NCI-H524 treated with DMSO at 0.1 percent for 48 hours (cell line): ENCODE results near the gene GPC1.

Experiments
- DNase-seq: peaks from one replicate; lab custom pipeline; 2025; lab: John Stamatoyannopoulos, UW

The GPC1 gene

GRCh38 chr2:240500561-240501423, 65.3 kb downstream of the GPC1 start:
- DNase-seq = no peak

DNA sequence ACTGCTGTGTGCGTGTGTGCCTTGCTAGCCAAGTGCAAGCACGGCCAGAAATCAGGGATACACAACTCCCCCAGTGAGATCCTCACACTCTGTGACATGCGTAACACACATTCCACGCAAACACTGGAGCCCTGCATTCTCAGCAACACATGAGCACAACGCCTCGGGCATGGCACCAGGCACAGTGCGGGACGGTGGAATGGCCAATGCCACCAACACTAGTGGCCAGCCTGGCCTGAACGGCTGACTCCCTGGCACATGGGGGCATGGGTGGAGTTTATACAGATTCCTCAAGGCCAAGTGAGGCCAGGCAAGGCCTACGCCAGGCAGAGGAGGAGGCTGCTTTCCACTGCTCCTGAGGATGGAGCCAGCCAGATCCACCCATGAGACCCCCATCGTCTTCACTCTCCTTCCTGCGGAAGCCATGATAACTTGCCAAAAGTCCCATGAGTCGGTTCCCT, 66.1 kb downstream of the GPC1 start:
- DNase-seq = no peak

- no peak for DNase-seq
Observed at GRCh38 chr2:240502059-240502429, 66.6 kb downstream of the GPC1 start.

DNA sequence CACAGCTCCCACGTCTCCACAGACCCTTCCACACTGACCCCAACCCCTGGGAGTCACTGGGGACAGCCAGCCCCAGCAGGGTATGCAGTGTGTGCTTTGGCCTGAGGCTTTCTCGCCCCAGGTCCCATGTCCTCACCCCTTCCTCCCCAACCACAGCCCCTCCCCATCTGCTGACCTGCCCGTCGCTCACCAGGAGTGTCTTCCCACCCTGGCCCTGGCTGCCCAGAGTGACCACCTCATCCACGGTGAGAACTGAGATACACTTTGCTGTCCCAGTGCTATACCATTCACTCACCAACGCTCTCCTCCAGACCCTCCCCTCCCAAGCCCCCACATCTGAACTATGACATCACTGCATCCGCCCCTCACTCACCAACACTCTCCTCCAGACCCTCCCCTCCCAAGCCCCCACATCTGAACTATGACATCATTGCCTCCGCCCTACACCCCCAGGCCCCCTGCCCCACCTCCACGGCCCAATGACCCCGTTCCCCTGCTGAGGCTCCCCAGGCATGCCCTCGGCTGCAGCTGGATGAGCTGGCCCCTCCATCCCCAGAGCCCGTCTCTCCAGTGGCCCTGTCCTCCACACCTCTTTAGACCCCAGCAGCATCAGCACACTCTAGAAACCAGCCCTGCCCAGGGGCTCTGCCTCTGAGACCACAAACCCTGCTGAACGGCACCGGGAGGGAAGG, 67.1 kb downstream of the GPC1 start:
- DNase-seq = no peak

GRCh38 chr2:240503375-240503774, 67.9 kb downstream of the GPC1 start:
- DNase-seq = no peak

DNA sequence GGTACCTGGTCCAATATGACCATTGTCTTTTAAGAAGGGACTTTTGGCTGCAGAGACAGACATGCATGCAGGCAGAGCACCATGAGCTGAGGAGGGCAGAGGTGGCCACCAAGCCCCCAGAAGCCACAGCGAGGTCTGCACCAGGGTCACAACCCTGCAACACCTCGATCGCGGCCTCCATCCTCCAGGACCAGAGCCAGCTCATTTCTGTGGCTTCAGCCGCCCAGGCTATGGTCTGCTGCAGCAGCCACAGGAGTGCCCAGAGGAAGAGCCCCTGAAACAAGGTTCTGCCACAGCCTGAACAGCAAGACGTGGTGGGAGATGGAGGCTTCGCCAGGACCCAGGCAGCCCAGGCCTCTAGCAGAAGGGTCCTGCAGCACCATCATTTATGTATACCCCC, 68.4 kb downstream of the GPC1 start:
- DNase-seq = no peak

- DNase-seq = no peak
Observed at GRCh38 chr2:240505910-240506309, 70.4 kb downstream of the GPC1 start.

- no peak for DNase-seq
Observed at GRCh38 chr2:240506406-240507059, 71.1 kb downstream of the GPC1 start.

DNA sequence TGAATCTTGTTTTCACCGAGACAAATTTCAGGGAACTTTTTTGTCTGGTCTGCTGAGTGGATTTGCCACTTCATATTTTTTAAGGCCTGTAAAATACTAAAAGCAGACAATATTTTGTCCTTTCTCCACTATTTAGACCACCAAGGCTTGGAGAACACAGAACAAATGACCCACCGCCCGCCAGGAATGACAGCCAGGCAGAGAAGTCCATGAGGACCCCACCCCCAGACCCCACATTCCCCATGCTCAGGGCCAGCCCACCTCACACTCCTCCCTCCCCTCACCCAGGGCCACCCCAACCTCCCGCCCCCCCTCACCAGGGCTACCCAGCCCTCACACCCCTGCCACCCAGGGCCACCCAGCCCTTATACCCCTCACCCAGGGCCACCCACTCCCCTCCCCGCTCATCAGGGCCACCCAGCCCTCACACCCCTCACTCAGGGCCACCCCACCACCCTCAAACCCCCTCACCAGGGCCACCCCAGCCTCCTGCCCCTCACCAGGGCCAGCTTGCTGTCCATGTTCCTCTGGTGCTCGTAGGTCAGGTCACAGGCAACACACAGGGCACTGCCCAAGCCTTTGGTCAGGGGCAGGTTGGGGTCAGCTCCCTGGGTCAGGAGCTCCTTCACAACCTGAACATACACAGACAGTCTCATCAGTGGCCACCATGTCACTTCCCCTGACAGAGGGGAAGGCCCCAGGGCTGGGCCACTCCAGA, 71.8 kb downstream of the GPC1 start:
- DNase-seq = no peak

DNA sequence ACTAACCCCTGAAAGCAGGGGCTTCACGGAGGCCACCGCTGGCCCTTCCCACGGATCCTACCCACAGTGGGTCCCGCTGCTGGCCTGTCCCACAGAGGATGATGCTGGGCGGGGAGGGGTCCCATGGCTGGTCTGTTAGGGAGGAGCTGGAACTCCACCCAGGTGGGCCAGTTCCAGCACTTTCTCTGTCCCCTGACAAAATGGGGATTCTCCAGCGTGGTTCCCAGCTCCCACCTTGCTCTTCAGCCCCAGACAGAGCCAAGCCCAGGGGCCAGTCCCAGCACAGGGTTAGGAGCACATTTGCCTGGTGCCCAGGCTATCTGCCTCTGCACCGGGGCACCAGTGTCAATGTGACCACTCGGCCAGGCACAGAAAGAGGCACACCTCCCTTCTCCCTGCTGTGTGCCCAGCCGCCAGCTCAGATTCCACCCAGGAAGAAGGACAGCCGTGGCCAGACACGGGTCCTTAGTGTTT, 72.4 kb downstream of the GPC1 start:
- DNase-seq = no peak

GRCh38 chr2:240508832-240509545, 73.5 kb downstream of the GPC1 start:
- no peak for DNase-seq

- no peak for DNase-seq
Observed at GRCh38 chr2:240509667-240510512, 74.4 kb downstream of the GPC1 start.

GRCh38 chr2:240510513-240511210, 75.2 kb downstream of the GPC1 start:
- DNase-seq = no peak

GRCh38 chr2:240511351-240512108, 76.1 kb downstream of the GPC1 start:
- no peak for DNase-seq

- no peak for DNase-seq
Observed at GRCh38 chr2:240512109-240512485, 76.6 kb downstream of the GPC1 start.

DNA sequence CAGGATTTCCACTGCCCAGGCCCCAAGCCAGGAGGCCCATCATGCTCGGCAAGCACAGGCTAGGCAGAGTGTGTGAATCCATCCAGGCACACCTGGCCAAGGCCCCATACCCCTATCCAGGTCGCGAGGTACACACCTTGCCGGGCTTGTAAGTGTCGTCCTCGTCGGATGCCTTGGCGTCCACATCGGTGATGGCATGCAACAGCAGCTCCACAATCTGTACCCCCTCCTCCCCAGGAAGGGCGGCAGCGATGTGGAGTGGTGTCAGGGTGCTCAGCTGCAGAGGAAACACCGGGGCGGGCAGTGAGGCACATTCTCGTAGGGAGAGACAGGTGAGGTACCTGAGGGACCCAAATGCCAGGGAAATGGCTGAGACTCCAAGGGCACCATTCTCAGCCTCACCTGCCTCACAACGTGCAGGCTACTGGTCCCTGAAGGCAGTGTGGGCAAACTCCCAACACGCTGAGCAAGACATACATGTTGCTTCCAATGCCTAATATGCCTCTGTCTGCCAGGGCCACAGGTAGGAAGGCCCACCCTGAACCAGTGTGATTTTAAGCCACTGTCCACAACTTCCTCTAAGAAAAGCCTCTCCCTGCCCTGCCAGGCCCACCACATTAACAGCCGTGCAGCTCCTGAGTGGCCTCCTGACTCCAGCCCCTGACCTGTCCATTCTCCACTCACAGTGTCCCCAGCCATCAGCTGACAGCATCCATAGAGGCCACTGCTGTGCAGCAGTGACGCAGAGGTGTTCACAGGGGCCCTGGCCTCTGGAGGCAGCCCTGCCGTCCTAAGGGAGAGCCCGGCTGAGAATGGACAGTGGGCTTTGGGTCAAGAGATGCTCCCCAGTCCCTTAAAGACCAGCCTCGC, 77.4 kb downstream of the GPC1 start:
- no peak for DNase-seq

DNA sequence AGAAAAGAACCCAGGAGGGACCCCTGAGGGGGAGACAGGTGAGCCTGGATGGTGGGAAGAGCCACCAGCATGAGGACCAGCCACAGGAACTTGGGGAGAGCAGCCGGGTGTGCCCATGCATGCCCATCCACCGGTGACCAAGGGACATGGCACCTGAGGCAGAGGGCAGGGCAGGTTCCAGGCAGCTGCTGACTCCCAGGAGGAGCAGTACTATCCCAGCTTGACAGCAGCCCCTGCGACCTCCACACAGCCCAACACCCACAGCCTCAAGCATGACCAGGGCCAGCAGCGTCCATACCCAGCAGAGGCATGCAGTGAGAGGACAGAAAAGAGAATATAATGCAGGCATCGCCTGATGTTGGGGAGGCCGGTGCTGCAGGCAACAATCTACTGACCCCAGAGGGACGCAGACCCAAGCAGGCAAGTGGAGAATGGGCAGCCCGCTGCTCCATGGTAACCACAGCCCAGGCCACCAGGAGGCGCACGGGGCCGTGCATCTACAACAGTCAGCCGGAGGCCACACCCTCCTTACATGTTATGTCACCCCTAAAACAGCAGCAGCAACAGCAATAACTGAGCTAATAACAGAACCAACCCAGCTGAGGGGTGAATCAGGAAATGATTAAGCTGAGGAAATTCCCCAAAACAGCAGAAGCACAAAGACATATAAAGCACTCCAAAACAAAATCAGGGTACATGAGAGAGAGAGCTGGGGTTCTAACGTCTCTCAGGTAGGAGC, 78.3 kb downstream of the GPC1 start:
- DNase-seq = no peak
